Mesodermal cell (in vitro differentiated cells): ENCODE measurements around the gene OMA1.
A peak's percentile ranks its signal among the peaks of the same experiment; 100 is the strongest.
"Not testable (repeated sequence)": the region's sequence is repeated elsewhere in the genome, so short reads cannot be mapped to it uniquely, and the experiment has no call there.

ENCODE experiments used
- H3K27ac ChIP-seq: 2 replicates; pipeline ENCODE4 v1.7.0; 2013; ENCODE audit warnings: mild to moderate bottlenecking, low read depth, low read length, moderate library complexity; ENCODE audit not compliant: severe bottlenecking
- H3K36me3 ChIP-seq: 2 replicates; pipeline ENCODE4 v1.7.1; 2013; ENCODE audit warnings: mild to moderate bottlenecking, low read length, moderate library complexity; ENCODE audit not compliant: control insufficient read depth, insufficient read depth
- H3K4me1 ChIP-seq: one replicate; pipeline ENCODE4 v1.7.1; 2013; ENCODE audit warnings: mild to moderate bottlenecking, low read length; ENCODE audit not compliant: insufficient read depth, control insufficient read depth, poor library complexity, severe bottlenecking
- H3K4me3 ChIP-seq: 2 replicates; pipeline ENCODE4 v1.7.0; 2013; ENCODE audit warnings: low read length, control low read depth, mild to moderate bottlenecking; ENCODE audit not compliant: insufficient read depth, poor library complexity, severe bottlenecking; ENCODE audit errors: extremely low read depth
- H3K9me3 ChIP-seq: 2 replicates; pipeline ENCODE4 v1.7.1; 2013; ENCODE audit warnings: mild to moderate bottlenecking, low read length, moderate library complexity; ENCODE audit not compliant: control insufficient read depth
- WGBS, 2 experiments: methylation state at CpG; one replicate each; pipeline ENCODE4 v1.1.5; 2013; ENCODE audit warnings: missing lambda C conversion rate in 2 of 2; ENCODE audit not compliant: insufficient coverage in 2 of 2; 5-methylcytosine and 5-hydroxymethylcytosine counted together

OMA1 gene

GRCh38 chr1:58584082-58584895, 37.8 kb upstream of the OMA1 start:
- WGBS, 2 experiments: 79 to 88% methylated on average over 3 to 5 of the region's 8 CpGs
- Histone ChIP-seq H3K4me1 (peaks cover 15% of the 10 kb centered on the region), H3K36me3 (no peaks in the 10 kb centered on the region), H3K9me3 (no peaks in the 10 kb centered on the region), H3K27ac (peak overlapping the region; percentile 36), H3K4me3 (no peak overlapping the region)

- Histone ChIP-seq H3K36me3 (no peaks in the 10 kb centered on the region), H3K9me3 (no peaks in the 10 kb centered on the region), H3K4me1 (peaks cover 15% of the 10 kb centered on the region), H3K4me3 (no peak overlapping the region), H3K27ac (no peak overlapping the region)
- WGBS, 2 experiments: no CpG with 5 or more reads among the region's 1 CpG
These were observed 37.0 kb upstream of the OMA1 start for GRCh38 chr1:58583496-58583895.

- no CpG with 5 or more reads among the region's 1 CpG for WGBS, 2 experiments
- H3K9me3 ChIP-seq, H3K36me3 ChIP-seq, H3K4me3 ChIP-seq, H3K27ac ChIP-seq: not testable (repeated sequence)
- H3K4me1 ChIP-seq: peaks cover 15% of the 10 kb centered on the region
These were observed 35.6 kb upstream of the OMA1 start for GRCh38 chr1:58582143-58582542.

GRCh38 chr1:58581641-58582040, 35.1 kb upstream of the OMA1 start:
- no peak overlapping the region for H3K27ac ChIP-seq
- WGBS, 2 experiments: no CpG with 5 or more reads among the region's 2 CpGs
- H3K4me3 ChIP-seq: no peak overlapping the region

DNA sequence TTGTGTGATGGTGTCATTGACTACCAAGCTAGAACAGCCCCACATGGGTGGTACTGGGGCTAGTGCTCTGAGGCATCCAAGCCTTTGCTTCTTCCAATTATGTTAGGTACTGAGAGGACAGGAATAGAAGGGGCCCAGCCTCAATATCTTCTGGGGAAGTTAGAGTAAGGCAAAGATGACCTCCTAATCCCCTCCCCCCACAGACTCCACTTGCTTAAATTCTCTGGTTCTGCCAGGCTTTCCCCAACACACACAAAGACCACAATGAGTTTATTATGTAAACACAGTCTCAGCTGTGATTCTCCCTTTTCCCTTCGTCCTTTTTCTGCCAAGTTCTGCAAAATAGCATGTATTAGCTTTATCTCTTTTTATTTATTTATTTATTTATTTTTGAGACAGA, 33.7 kb upstream of the OMA1 start:
- Histone ChIP-seq H3K4me3 (no peak overlapping the region), H3K27ac (no peak overlapping the region), H3K4me1 (peaks cover 19% of the 10 kb centered on the region), H3K36me3 (no peaks in the 10 kb centered on the region), H3K9me3 (no peaks in the 10 kb centered on the region)
- WGBS, 2 experiments: no CpG with 5 or more reads among the region's 1 CpG

More at GRCh38 chr1:58581641-58582040, 35.1 kb upstream of the OMA1 start:
- Histone ChIP-seq H3K36me3 (no peaks in the 10 kb centered on the region), H3K4me1 (peaks cover 15% of the 10 kb centered on the region), H3K9me3 (no peaks in the 10 kb centered on the region)

GRCh38 chr1:58577654-58578030, 31.1 kb upstream of the OMA1 start:
- no peaks in the 10 kb centered on the region for H3K36me3 ChIP-seq
- no peak overlapping the region for H3K4me3 ChIP-seq
- no peak overlapping the region for H3K27ac ChIP-seq

GRCh38 chr1:58576727-58577653, 30.5 kb upstream of the OMA1 start, which contains the start of gene TACSTD2:
TSS of gene TACSTD2 (minus strand) at chr1:58577252. CDS start at chr1:58577156, 96 bp downstream.
- Histone ChIP-seq H3K36me3 (no peaks in the 10 kb centered on the region), H3K4me3 (peak within 1 kb of the TSS; percentile 23), H3K27ac (no peak within 1 kb of the TSS), H3K4me1 (peaks cover 10% of the 10 kb centered on the region), H3K9me3 (no peaks in the 10 kb centered on the region)
- 9 to 14% methylated on average over 76 to 83 of the region's 107 CpGs for WGBS, 2 experiments

More at GRCh38 chr1:58577654-58578030, 31.1 kb upstream of the OMA1 start:
- peaks cover 10% of the 10 kb centered on the region for H3K4me1 ChIP-seq
- H3K9me3 ChIP-seq: no peaks in the 10 kb centered on the region
- WGBS, 2 experiments: 17 to 46% methylated on average over 1 to 2 of the region's 3 CpGs

DNA sequence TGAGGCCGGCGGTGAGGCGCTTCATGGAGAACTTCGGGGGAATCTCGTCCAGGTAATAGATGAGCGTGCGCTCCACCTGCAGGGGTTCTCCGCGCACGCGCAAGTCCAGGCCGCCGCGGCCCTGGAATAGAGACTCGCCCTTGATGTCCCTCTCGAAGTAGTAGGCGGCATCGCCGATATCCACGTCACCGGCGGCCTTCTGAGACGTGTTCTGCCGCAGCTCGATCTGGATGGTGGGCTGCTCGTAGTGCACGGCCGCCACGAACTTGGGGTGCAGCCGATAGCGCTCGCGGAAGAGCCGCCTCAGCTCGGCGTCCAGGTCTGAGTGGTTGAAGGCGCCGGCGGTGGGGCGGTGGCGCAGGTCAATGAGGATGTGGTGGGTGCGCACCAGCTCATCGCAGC, 29.8 kb upstream of the OMA1 start:
- Histone ChIP-seq H3K36me3 (no peaks in the 10 kb centered on the region), H3K9me3 (no peaks in the 10 kb centered on the region), H3K4me1 (peaks cover 10% of the 10 kb centered on the region), H3K27ac (no peak overlapping the region), H3K4me3 (peak overlapping the region; percentile 23)
- 28 to 36% methylated on average over 37 to 43 of the region's 43 CpGs for WGBS, 2 experiments

DNA sequence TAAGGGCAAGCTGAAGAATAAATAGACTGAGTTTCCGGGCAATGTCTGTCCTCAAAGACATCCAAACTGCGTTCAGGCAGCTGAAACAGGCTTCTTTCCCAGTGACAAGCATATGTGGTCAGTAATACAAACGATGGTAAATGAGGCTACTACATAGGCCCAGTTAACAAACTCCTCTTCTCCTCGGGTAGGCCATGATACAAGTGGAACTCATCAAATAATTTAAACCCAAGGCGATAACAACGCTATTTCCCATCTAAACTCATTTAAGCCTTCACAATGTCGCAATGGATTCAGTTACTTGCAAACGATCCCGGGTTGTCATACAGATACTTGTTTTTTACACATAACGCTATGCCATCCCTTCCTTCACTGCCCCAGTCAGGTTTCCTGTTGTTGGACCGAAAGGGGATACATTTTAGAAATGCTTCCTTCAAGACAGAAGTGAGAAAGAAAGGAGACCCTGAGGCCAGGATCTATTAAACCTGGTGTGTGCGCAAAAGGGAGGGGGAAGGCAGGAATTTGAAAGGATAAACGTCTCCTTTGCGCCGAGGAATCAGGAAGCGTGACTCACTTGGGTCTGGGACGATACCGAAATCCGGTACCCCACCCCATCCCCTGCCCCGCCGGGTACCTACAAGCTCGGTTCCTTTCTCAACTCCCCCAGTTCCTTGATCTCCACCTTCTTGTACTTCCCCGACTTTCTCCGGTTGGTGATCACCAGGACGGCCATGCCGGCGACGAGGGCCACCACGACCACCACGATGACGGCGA, 29.2 kb upstream of the OMA1 start:
- Histone ChIP-seq H3K36me3 (no peaks in the 10 kb centered on the region), H3K9me3 (no peaks in the 10 kb centered on the region), H3K4me3 (peak overlapping the region; percentile 23), H3K4me1 (peaks cover 10% of the 10 kb centered on the region), H3K27ac (no peak overlapping the region)
- 48 to 50% methylated on average over 27 to 29 of the region's 32 CpGs for WGBS, 2 experiments

- Histone ChIP-seq H3K4me1 (peaks cover 4% of the 10 kb centered on the region), H3K36me3 (no peaks in the 10 kb centered on the region), H3K9me3 (no peaks in the 10 kb centered on the region), H3K4me3 (no peak overlapping the region), H3K27ac (no peak overlapping the region)
- WGBS, 2 experiments: 96 to 100% methylated on average over 2 of the region's 2 CpGs
These were observed 28.3 kb upstream of the OMA1 start for GRCh38 chr1:58574816-58575215.
